ENCODE data around the gene CMIP.
"Not testable (repeated sequence)": the region's sequence is repeated elsewhere in the genome, so short reads cannot be mapped to it uniquely, and the experiment has no call there.

The CMIP gene

DNA sequence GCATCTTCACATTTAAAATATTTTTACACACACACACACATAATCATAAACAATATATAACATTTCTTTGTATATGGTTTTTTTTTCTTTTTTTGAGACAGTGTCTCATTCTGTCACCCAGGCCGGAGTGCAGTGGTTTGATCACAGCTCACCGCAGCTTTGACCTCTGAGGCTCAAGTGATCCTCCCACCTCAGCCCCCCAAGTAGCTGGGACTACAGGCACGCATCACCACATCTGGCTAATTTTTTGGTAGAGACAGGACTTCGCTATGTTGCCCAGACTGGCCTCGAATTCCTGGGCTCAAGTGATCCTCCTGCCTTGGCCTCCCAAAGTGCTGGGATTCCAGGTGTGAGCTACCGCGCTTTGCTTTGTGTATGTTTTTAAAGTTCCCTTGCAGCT is 78.2 kb downstream of the CMIP start:
- not testable (repeated sequence) for H3K27ac ChIP-seq (ENCODE audit: low read depth, low read length); H3K4me3 ChIP-seq (ENCODE audit: low read depth, low read length); H3K4me1 ChIP-seq (ENCODE audit: control insufficient read depth, insufficient read depth, low read length); H3K36me3 ChIP-seq (ENCODE audit: control insufficient read depth, insufficient read depth, low read length); H3K9ac ChIP-seq (ENCODE audit: low read depth, low read length); H3K9me3 ChIP-seq (ENCODE audit: control insufficient read depth, insufficient read depth, low read length); H3K27me3 ChIP-seq (ENCODE audit: control insufficient read depth, insufficient read depth, low read length)

DNA sequence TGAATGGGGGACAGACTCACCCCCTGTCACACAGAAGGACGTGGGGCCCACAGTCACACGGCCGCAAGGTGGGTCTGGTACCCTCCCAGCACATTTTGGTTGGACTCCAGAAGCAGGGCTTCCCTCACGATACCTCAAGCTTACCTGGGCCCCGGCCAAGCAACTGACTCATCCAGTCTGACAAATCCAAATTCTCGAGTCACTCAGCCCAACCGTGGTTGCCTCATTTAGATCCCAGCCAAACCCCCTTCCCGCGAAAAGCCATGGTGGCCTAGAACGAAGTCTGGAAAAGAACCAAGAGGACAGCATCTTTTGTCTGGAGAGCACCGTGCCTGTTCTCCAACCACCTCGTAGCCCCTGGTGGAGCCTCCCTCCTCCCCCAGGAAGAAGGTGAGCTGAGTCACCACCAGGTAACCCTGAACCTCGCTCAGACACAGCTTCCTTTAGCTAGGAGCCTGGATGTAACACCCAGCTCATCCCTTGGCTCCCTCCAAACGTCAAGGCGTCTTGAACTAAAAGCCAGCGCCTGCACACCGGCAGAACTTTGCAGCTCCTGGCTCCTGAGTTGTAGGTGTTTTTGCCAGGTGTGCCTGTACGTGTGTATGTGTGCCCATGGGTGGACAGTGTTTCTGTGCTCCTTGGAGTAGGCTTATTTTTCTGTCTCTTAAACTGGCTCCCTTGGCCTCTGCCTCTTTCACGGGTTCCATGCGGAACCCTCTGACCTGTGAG is 78.9 kb downstream of the CMIP start:
- Histone ChIP-seq H3K27me3 (ENCODE audit: control insufficient read depth, insufficient read depth, low read length) (no peaks in the 10 kb centered on the region), H3K27ac (ENCODE audit: low read depth, low read length) (no peak overlapping the region), H3K9ac (ENCODE audit: low read depth, low read length) (no peak overlapping the region), H3K9me3 (ENCODE audit: control insufficient read depth, insufficient read depth, low read length) (0 out of 2 replicates have a peak, but pooled peaks cover 2% of the 10 kb centered on the region), H3K36me3 (ENCODE audit: control insufficient read depth, insufficient read depth, low read length) (no peaks in the 10 kb centered on the region), H3K4me3 (ENCODE audit: low read depth, low read length) (no peak overlapping the region), H3K4me1 (ENCODE audit: control insufficient read depth, insufficient read depth, low read length) (no peaks in the 10 kb centered on the region)

DNA sequence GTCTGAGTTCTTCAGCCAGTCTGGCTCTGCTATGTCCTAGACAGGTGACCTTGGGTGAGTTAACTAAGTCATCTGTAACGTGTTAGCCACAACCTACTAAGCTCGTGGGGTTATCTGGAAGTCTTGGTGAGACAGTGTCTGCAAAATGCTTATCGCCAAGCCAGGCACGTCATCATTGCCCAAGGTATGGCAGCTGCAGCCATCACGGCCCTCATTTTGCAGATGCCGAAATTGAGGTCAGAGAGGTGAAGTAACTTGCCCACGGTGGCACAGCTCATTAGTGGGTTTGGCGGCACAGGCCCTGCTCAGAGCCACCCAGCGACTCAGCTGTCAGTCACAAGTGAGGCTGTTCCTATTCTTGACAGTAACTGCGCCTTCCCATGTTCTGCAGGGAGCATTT is 79.8 kb downstream of the CMIP start:
- Histone ChIP-seq H3K9me3 (ENCODE audit: control insufficient read depth, insufficient read depth, low read length) (0 out of 2 replicates have a peak, but pooled peaks cover 2% of the 10 kb centered on the region), H3K27me3 (ENCODE audit: control insufficient read depth, insufficient read depth, low read length) (no peaks in the 10 kb centered on the region), H3K4me1 (ENCODE audit: control insufficient read depth, insufficient read depth, low read length) (no peaks in the 10 kb centered on the region), H3K27ac (ENCODE audit: low read depth, low read length) (no peak overlapping the region), H3K9ac (ENCODE audit: low read depth, low read length) (no peak overlapping the region), H3K4me3 (ENCODE audit: low read depth, low read length) (no peak overlapping the region), H3K36me3 (ENCODE audit: control insufficient read depth, insufficient read depth, low read length) (no peaks in the 10 kb centered on the region)

DNA sequence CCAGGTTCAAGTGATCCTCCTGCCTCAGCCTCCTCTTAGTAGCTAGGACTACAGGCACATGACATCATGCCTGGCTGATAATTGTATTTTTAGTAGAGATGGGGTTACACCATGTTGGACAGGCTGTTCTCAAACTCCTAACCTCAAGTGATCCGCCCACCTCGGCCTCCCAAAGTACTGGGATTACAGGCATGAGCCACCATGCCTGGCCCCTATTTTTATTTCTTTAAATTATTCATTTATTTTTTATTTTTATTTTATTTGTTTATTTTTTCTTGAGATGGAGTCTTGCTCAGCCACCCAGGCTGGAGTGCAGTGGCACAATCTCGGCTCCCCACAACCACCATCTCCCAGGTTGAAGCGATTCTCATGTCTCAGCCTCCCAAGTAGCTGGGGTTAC is 80.3 kb downstream of the CMIP start:
- H3K4me3 ChIP-seq (ENCODE audit: low read depth, low read length); H3K9me3 ChIP-seq (ENCODE audit: control insufficient read depth, insufficient read depth, low read length); H3K27ac ChIP-seq (ENCODE audit: low read depth, low read length); H3K4me1 ChIP-seq (ENCODE audit: control insufficient read depth, insufficient read depth, low read length); H3K27me3 ChIP-seq (ENCODE audit: control insufficient read depth, insufficient read depth, low read length); H3K36me3 ChIP-seq (ENCODE audit: control insufficient read depth, insufficient read depth, low read length); H3K9ac ChIP-seq (ENCODE audit: low read depth, low read length): not testable (repeated sequence)

DNA sequence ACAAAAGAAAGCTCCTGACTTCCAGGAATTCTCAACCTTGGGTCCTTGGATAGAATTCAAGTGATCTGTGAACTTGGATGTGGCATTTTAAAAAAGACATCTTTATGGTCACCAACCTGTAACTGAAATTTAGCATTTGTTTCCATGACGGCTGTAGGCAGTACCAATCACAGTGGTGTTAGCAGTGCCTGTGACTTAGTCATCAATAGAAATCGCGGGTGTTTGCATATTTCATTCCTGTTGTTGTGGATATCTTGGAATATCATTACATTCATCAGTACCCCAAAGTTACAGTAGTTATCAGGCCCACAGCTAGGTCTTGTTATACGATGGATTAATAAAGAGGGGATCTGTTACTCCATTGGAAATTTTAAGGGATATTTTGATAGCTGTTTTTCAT is 81.6 kb downstream of the CMIP start:
- peaks cover 7% of the 10 kb centered on the region for H3K4me1 ChIP-seq (ENCODE audit: control insufficient read depth, insufficient read depth, low read length)
- H3K27me3 ChIP-seq (ENCODE audit: control insufficient read depth, insufficient read depth, low read length): no peaks in the 10 kb centered on the region
- H3K36me3 ChIP-seq (ENCODE audit: control insufficient read depth, insufficient read depth, low read length): no peaks in the 10 kb centered on the region
- H3K9ac ChIP-seq (ENCODE audit: low read depth, low read length): no peak overlapping the region
- no peak overlapping the region for H3K27ac ChIP-seq (ENCODE audit: low read depth, low read length)
- H3K4me3 ChIP-seq (ENCODE audit: low read depth, low read length): no peak overlapping the region
- H3K9me3 ChIP-seq (ENCODE audit: control insufficient read depth, insufficient read depth, low read length): 0 out of 2 replicates have a peak, but pooled peaks cover 2% of the 10 kb centered on the region

DNA sequence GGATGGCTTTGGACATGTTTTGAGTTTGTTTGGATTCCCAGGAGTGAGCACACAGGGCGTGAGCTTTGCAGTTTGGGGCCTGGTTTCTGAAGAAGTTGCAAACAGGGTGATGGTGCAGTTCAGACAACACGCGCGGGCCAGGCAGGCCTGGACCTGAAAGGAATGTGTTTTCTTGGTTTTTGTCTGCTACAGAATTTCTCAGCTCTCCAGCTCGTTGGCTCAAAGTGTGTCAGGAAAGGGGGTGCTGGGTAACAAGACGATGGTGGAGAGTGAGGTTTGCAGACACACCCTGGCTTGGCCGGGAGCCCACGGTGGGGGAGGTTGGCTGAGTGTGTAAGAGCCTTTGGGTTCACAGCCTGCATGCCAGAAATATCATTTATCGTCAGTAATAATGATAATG is 82.3 kb downstream of the CMIP start:
- no peaks in the 10 kb centered on the region for H3K27me3 ChIP-seq (ENCODE audit: control insufficient read depth, insufficient read depth, low read length)

DNA sequence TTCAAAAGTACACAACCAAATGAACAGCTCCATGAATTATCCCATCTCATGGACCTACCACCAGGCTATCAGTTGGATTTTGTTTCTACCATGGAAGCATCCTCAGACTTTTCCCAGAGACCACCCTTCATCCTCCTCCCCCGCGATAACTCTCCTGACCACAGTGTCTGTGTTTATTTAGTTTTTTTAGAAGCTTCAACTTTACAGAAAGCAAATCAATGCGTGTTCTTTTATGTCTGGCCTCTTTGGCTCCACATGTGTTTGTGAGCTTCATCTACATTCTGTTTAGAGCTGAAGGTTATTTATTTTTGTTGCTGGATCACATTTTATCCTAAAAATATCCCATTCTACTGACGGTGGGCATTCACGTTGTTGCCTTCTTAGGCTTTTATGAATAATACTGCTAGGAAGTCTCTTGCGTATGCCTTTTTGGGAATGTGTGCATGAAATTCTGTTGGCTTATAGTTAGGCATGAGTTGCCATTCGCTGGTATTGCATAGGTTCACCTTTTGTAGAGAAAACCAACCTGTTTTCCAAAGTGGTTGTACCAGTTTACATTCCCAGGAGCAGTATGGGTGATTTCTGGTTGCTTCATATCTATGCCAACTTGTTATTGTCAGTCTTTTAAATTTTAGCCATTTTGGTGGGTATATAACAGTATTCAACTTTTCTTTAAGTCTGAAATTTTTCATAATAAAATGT is 83.0 kb downstream of the CMIP start:
- H3K36me3 ChIP-seq (ENCODE audit: control insufficient read depth, insufficient read depth, low read length): no peaks in the 10 kb centered on the region
- H3K9ac ChIP-seq (ENCODE audit: low read depth, low read length): no peak overlapping the region
- H3K27ac ChIP-seq (ENCODE audit: low read depth, low read length): no peak overlapping the region

More for the DNA sequence above, 82.3 kb downstream of the CMIP start:
- Histone ChIP-seq H3K4me1 (ENCODE audit: control insufficient read depth, insufficient read depth, low read length) (peaks cover 7% of the 10 kb centered on the region), H3K36me3 (ENCODE audit: control insufficient read depth, insufficient read depth, low read length) (no peaks in the 10 kb centered on the region), H3K4me3 (ENCODE audit: low read depth, low read length) (no peak overlapping the region), H3K27ac (ENCODE audit: low read depth, low read length) (no peak overlapping the region), H3K9me3 (ENCODE audit: control insufficient read depth, insufficient read depth, low read length) (0 out of 2 replicates have a peak, but pooled peaks cover 2% of the 10 kb centered on the region), H3K9ac (ENCODE audit: low read depth, low read length) (no peak overlapping the region)

DNA sequence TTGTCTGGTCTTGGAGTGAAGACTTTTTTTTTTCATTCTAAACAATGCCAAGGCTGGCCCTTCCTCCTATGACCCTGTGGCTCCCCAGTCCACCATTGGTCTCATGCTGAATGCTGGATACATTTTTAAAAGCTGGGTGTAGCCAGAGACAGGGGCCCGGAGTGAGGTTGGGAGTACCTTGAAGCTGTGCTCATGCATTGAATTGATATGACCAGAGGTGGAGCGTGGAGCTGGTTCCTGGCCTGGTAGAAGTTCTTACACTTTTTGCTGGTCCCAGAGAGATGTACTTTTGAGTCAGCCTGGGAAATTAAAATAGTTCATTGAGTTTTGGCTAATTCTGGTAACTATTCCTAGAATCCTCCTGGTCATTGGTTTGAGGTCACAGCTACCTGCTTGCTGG is 83.6 kb downstream of the CMIP start:
- no peaks in the 10 kb centered on the region for H3K27me3 ChIP-seq (ENCODE audit: control insufficient read depth, insufficient read depth, low read length)
- no peak overlapping the region for H3K4me3 ChIP-seq (ENCODE audit: low read depth, low read length)
- H3K9me3 ChIP-seq (ENCODE audit: control insufficient read depth, insufficient read depth, low read length): 0 out of 2 replicates have a peak, but pooled peaks cover 2% of the 10 kb centered on the region
- H3K27ac ChIP-seq (ENCODE audit: low read depth, low read length): no peak overlapping the region
- no peak overlapping the region for H3K9ac ChIP-seq (ENCODE audit: low read depth, low read length)
- no peaks in the 10 kb centered on the region for H3K36me3 ChIP-seq (ENCODE audit: control insufficient read depth, insufficient read depth, low read length)
- peaks cover 10% of the 10 kb centered on the region for H3K4me1 ChIP-seq (ENCODE audit: control insufficient read depth, insufficient read depth, low read length)

More for the DNA sequence above, 83.0 kb downstream of the CMIP start:
- Histone ChIP-seq H3K27me3 (ENCODE audit: control insufficient read depth, insufficient read depth, low read length) (no peaks in the 10 kb centered on the region), H3K4me3 (ENCODE audit: low read depth, low read length) (no peak overlapping the region), H3K9me3 (ENCODE audit: control insufficient read depth, insufficient read depth, low read length) (0 out of 2 replicates have a peak, but pooled peaks cover 2% of the 10 kb centered on the region), H3K4me1 (ENCODE audit: control insufficient read depth, insufficient read depth, low read length) (peaks cover 10% of the 10 kb centered on the region)

DNA sequence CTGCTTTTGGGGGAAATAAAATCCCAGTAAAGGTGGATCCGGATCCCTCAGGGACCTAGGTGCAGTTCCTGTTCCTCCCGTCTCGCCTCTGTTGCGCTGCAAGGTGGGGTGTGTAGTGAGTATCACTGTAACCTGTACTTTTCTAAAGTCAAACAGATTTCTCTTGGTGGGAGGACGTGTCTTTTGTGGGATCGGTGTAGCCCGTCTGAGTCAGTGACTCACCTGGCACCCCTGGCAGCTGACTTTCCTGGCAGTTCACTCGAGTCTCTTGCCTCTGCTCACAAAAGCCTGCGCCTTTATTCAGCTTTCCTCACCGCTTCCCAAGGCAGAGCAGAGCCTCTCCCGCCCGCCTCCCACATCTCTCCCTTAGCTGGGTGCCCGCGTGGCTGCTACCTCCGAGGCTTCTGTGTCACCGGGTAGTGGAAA is 85.7 kb downstream of the CMIP start:
- H3K27me3 ChIP-seq (ENCODE audit: control insufficient read depth, insufficient read depth, low read length): no peaks in the 10 kb centered on the region
- no peak overlapping the region for H3K9ac ChIP-seq (ENCODE audit: low read depth, low read length)
- H3K9me3 ChIP-seq (ENCODE audit: control insufficient read depth, insufficient read depth, low read length): 0 out of 2 replicates have a peak, but pooled peaks cover 2% of the 10 kb centered on the region
- H3K27ac ChIP-seq (ENCODE audit: low read depth, low read length): no peak overlapping the region
- H3K4me1 ChIP-seq (ENCODE audit: control insufficient read depth, insufficient read depth, low read length): peaks cover 10% of the 10 kb centered on the region
- no peaks in the 10 kb centered on the region for H3K36me3 ChIP-seq (ENCODE audit: control insufficient read depth, insufficient read depth, low read length)
- no peak overlapping the region for H3K4me3 ChIP-seq (ENCODE audit: low read depth, low read length)

DNA sequence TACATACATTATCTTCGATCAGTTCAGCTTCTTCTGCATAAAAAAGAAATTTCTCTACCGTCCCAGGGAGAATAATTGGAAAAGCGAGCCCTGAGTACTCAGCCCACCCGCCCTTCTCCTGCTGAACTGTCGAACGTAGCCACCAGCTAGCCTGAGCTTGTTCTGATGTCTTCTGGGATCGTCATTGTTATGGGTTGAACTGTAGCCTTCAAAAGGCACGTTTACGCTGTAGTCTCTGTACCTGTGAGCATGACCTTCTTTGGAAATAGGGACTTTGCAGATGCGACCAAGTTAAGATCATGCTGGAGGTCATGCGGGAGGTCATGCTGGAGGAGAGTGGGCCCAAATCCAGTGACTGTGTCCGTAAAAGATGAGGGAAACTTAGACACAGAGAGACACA is 86.2 kb downstream of the CMIP start:
- H3K9me3 ChIP-seq (ENCODE audit: control insufficient read depth, insufficient read depth, low read length): 0 out of 2 replicates have a peak, but pooled peaks cover 2% of the 10 kb centered on the region
- H3K9ac ChIP-seq (ENCODE audit: low read depth, low read length): no peak overlapping the region
- H3K27ac ChIP-seq (ENCODE audit: low read depth, low read length): no peak overlapping the region
- peaks cover 10% of the 10 kb centered on the region for H3K4me1 ChIP-seq (ENCODE audit: control insufficient read depth, insufficient read depth, low read length)
- H3K4me3 ChIP-seq (ENCODE audit: low read depth, low read length): no peak overlapping the region
- no peaks in the 10 kb centered on the region for H3K36me3 ChIP-seq (ENCODE audit: control insufficient read depth, insufficient read depth, low read length)
- H3K27me3 ChIP-seq (ENCODE audit: control insufficient read depth, insufficient read depth, low read length): no peaks in the 10 kb centered on the region

DNA sequence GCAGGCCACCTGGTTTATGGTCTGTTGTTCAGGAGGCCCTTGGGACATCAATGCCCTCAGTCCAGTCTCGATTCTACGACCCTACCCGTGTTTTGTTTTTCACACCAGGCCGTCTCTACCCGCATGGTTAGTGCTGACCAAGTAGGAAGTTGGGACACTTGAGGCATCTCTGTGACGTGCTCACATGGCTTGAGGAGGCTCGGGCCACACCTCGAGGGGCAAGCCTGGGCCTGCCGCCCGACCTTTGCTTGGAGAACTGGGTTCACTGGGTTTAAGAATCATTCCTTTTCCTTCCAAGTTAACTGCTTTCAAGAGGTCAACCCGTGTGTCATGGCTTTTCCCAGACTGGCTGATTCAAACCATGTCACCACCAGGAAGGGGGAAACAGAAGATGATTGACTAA is 86.8 kb downstream of the CMIP start:
- Histone ChIP-seq H3K4me1 (ENCODE audit: control insufficient read depth, insufficient read depth, low read length) (peaks cover 10% of the 10 kb centered on the region), H3K27ac (ENCODE audit: low read depth, low read length) (no peak overlapping the region), H3K36me3 (ENCODE audit: control insufficient read depth, insufficient read depth, low read length) (no peaks in the 10 kb centered on the region), H3K4me3 (ENCODE audit: low read depth, low read length) (no peak overlapping the region), H3K9ac (ENCODE audit: low read depth, low read length) (no peak overlapping the region), H3K27me3 (ENCODE audit: control insufficient read depth, insufficient read depth, low read length) (no peaks in the 10 kb centered on the region), H3K9me3 (ENCODE audit: control insufficient read depth, insufficient read depth, low read length) (0 out of 2 replicates have a peak, but pooled peaks cover 2% of the 10 kb centered on the region)

Data from HUES48 (cell line).